GM19193 (cell line): ENCODE results near the gene TBX5.

Experiments
- POLR2A ChIP-seq: IDR thresholded peaks from 4 replicates; pipeline ENCODE4 v1.6.1; 2011; ENCODE audit not compliant: insufficient read depth, insufficient read length; ENCODE audit errors: extremely low read depth

The TBX5 gene

DNA sequence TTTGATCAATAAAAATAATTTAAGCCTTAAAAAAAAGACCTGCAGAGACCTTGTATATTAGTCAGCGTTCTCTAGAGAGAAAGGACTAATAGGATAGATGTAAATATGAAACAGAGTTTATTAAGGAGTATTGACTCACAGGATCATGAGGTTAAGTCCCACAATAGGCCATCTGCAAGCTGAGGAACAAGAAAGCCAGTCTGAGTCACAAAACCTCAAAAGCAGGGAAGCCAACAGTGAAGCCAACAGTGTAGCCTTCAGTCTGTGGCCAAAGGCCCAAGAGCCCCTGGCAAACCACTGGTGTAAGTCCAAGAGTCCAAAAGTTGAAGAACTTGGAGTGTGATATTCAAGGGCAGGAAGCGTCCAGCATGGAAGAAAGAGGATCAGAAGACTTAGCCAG, 66.3 kb downstream of the TBX5 start:
- TF ChIP-seq POLR2A: no peak

DNA sequence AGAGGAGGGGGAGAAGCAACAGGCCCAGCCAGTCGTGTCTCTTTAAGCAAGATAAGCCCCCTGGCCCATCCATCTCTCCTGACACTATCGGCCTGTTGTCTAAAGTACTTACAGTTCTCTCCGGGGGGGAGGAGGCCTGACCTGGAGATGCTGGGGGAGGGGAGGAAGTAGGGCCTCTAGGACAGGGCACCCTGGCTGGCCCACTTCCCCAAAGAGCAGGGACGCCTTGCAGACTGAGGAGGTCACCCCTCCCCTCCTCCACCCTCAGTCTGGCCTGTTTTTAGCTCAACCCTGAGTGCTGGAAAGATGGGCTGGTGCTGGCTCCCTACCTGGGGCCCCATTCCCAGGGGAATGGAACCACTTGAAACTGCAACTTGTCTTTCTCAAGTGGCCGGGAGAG, 70.3 kb downstream of the TBX5 start:
- no peak for TF ChIP-seq POLR2A

DNA sequence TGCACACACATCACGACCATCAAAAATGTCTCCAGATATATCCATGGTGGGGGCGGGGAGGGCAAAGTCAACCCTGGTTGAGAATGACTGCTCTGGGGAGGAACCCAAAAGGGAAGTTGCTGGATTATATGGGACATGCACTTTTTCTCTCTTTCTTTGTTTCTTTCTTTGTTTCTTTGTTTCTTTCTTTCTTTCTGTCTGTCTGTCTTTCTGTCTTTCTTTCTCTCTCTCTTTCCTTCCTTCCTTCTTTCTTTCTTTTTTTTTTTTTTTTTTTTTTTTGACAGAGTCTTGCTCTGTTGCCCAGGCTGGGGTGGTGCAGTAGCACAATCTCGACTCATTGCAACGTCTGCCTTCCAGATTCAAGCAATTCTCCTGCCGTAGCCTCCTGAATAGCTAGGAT, 71.5 kb downstream of the TBX5 start:
- no peak for TF ChIP-seq POLR2A

DNA sequence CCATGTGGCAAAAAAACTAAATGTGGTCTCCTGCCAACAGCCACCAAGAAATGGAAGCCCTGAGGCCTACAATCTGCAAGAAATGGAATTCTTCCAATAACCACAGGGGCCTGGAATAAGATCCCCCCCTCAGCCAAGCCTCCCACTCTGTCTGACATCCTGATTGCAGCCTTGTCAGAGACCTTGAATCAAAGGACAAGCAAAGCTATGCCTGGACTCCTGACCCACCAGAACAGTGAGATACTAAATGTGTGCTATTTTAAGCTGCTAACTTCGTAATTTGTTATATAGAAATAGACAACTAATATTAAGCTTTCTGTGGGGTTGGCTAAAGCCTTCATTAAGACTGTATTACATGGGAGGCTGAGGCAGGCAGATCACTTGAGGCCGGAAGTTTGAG, 77.7 kb downstream of the TBX5 start:
- TF ChIP-seq POLR2A: no peak

DNA sequence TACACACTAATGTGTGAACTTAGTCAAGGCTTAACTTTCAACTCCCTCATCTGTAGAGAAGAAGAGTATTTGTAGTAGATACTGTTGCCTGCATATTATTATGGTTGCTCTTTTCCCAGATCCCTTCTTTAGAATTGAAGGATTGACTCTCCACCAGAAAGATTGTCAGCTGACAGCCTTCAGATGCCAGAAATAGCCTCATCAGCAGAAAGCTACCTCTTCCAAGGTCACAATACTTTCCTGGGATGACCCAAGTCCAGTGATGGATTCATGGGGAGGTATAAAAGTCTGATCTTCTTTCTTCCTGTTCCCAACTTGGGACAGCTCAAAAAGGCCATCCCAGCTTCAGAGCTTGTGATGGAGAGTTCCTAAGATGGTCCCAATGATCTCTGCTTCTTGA, 78.2 kb downstream of the TBX5 start:
- no peak for TF ChIP-seq POLR2A

DNA sequence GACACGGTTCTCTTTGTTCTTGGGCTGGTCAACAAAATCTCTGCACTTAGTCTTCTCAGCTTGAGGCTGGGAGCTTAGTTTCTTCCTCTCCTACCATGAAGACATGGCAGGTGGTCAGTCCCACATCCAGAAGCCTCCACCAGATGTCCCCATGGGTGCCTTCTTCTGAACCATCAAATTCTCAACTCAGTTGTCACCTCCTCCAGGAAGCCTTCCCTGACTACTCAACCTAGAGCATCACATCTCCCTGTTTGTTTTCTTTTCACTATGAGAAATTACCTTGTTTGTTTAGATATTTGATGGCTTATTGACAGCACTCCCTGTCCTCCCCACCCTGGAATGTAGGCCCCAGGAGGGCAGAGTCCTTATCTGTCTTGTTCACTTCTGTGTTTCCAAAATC, 84.4 kb downstream of the TBX5 start:
- TF ChIP-seq POLR2A: no peak

DNA sequence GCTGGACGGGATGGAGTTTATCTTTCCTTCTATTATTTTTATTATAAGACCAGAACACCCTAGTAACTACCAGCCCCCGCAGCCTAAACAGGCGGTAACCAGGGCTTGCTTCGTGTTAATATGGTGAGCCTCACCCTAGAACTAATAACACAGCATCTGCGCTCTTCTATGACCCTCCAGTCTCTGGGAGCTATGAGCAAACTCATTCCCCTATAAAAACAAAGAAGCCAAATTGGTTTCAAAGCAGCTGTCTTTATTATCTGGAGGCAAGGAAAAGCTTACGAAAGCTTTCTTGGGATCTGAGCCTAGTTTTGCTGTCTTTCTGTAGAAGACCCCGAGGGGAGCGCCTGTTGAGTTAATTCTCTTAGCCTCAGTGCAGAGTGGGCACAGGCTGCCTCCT, 85.0 kb downstream of the TBX5 start:
- TF ChIP-seq POLR2A: no peak

DNA sequence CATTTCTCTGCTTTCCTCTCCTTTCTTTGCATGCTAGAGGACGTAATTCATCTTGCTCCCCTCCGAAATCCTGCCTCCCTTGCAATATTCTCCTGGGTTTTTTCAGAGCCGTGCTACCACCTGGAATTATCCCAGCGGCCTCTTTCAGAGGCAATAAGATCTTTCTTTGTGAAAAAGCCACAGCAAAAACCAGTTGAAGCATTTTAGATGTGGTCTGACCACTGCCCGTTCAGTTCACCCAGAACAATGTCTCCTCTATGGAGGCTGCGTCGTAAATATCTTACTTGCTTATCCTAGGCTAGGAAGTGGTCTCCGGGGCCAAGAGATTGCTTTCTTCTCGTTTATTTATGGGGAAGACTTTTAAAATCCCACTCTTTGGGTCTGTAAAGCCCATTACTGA, 85.8 kb downstream of the TBX5 start:
- no peak for TF ChIP-seq POLR2A

DNA sequence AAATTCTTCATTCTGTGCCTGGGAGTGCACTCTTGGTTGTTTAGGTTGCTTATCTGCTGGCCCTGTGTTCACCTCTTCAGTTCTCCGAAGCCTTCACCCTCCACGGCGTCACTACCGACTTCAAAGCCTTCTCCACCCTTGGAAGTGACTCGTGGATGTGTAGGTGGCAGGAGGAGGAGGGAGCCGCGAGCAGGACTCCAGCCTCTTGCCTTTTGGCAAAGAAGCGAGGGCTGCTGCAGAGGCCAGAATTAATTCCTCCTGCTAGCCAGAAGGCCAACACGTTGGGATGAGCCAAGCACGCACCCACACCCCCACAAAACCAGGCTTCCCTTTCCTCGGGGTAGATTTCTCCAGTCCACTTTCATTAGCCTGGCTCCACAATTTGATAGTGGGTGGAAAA, 86.5 kb downstream of the TBX5 start:
- no peak for TF ChIP-seq POLR2A

DNA sequence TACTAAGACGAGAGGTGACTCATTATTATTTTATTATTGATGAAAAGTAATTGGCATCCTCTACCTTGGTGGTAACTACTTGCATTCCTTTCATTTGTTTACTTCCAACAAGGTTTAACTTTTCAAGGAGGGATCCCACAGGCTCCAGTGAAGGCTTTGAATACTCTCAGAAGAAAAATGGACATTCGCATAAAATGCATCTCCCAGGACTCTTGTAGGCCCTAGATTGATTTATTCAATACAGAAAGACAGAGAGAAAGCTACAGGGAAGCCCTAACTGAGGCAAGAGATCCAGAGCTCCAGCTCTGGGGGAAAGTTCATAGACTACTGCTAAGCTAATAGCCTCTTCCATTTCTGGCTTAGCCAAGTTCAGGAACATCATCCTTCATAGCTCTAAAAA, 87.0 kb downstream of the TBX5 start:
- TF ChIP-seq POLR2A: no peak

DNA sequence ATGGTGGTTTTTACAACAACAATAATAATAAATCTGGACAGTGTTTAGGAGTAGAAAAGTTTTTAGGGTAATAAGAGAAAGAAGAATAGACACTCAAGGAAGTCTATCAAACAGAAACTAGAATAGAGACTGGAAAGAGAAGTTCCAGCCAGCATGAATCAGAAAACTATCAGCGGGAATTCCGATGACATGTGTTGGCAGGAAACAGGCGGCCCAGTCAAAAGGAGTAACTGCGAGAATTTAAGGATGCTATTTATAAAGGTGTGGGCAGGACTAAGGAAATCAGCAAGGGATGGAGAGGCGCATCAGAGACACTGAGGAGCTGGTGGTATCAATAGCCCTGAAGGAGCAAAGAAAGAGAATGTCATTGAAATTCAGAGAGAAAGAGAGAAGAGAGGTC, 89.9 kb downstream of the TBX5 start:
- TF ChIP-seq POLR2A: no peak

DNA sequence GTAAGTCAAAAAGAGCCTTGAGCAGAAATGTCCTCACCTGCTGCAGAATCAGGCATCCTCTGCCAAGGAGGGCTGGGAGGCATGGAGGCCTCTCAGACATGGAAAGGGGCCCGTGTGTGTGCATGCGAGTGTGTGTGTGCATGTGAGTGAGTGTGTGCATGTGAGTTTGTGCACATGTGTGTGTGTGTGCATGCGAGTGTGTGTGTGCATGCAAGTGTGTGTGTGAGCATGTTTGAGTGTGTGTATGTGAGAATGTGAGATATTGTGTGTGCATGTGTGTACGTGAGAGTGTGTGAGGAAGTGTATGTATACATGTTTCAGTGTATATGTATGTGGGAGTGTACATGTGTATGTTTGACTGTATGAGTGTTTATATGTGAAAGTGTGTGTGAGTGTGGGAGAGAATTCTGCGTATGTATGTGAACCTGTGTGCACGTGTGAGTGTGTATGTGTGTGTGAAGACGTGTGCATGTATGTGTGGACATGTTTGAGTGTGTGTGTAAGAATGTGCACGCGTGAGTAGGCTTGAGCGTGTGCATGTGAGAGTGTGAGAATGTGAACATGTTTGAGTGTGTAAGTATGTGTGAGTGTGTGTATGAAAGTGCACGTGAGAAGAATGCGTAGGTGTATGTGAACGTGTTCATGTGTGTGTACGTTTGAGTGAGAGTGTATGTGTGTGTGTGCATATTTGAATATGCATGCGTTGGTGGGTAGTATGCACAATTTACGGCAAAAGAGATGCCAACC, 90.8 kb downstream of the TBX5 start:
- TF ChIP-seq POLR2A: no peak

DNA sequence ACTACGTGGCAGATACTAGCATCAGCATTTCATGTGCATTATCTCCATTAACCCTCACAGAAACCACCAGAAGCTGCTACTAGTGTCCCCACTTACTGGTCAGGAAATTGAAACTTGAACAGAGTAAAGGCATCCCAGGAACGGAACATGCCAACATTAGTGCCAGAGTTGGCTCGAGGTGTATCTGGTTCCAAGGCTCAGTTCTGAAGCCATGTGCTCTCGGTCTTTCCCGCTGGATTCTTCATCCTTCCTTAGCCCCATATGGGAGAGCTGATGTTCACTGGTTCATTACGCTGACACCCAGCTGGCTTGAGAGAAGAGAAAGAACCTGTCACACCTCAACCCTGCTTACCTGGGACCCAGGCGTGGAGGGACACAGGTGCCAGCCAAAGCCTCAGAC, 91.5 kb downstream of the TBX5 start:
- no peak for TF ChIP-seq POLR2A

DNA sequence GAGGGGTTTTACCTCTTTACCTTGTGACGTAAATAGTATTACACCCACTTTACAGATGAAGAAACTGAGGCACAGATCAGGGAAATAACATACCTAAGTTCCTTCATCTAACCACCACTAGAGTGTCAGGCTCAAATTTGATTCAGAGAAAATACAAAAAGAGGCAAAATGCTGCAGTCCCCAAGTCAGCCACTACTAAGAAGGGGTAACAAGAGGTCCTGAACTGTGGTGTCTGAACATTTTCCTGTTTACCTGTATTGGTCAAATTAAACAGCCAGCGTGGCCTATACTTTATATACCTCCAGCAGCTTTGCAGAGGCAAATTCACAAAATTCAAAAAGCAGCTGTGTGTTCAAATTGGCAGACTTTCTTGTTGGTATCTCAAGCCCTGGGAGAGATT, 92.0 kb downstream of the TBX5 start:
- no peak for TF ChIP-seq POLR2A

DNA sequence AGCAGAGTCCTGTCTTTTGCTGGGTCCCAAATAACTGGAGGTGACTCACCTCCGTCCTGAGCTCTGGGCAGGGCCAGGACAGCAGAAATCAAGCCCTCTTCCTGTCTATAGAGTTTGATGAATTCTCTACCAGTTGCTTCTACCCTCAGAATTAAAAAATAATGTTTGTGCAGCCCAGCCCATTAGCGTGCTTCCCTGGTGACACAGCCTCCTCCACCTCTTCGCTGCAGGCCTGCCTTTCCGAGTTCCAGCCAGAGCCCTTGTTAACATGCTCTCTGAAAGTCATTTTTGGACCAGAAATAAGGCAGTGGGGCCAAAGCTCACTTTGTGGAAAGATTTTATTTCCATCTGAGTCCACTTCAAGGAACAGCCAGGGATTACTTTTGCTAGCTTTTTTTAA, 94.0 kb downstream of the TBX5 start:
- TF ChIP-seq POLR2A: no peak

DNA sequence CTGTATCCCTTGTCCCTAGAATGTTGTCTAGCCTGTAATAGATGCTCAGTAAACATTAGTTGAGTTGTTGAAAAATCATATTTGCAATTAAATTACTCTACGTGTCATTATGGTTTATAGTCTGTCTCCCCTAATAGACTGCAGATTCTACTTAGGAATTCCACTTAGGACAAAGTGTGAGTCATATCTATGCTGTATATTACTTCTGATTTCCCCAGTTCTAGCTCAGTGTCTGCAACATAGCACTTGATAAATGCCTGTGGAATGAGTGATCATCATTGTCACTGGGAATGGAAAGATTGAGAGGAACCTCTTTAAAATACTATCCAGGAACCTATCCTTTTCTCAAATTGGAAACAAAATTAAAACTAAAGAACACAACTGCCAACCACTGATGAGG, 99.3 kb downstream of the TBX5 start:
- TF ChIP-seq POLR2A: no peak

DNA sequence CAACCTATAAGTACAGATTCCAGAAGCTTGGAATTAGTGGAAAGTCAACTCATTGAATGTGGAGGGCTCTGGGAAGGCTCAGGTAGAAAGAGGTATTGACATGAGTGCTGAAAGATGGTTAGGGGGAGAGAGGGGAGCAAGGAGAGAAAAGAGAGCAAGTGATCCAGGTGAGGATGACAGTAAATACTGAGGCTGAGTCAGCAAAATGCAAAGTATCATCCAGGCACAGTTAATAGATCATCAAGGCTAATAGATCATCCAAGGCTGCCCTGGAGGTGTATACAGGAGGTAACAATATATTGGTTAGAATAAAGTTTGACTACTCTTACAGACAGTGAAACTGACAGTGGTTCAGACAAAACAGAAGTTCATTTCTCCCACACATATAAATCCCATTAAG, 100.5 kb downstream of the TBX5 start:
- TF ChIP-seq POLR2A: no peak
